HepG2 (cell line): ENCODE results near the gene MAPK14. TPM values are rescaled to one million over a fixed set of nuclear protein-coding genes. Genes with fewer than 3 reads are reported as not detected.

ENCODE experiments used
- AKAP8 ChIP-seq: sonication (generic); formaldehyde crosslinking; IDR thresholded peaks from 2 replicates; pipeline ENCODE4 v1.5.1; 2020; ENCODE audit warnings: mild to moderate bottlenecking, missing genetic modification reagents
- BRCA1 ChIP-seq: sonication (generic); formaldehyde crosslinking; IDR thresholded peaks from 2 replicates; pipeline ENCODE4 v1.4.0; 2020; ENCODE audit warnings: missing genetic modification reagents
- ELF3 ChIP-seq: IDR thresholded peaks from 2 replicates; pipeline ENCODE4 v1.6.1; 2016; ENCODE audit warnings: missing genetic modification reagents, missing compliant biosample characterization
- HDAC2 ChIP-seq: sonication (generic); formaldehyde crosslinking; IDR thresholded peaks from 2 replicates; pipeline ENCODE4 v1.4.0; 2020; ENCODE audit warnings: missing genetic modification reagents
- HOXD1 ChIP-seq: sonication (generic); formaldehyde crosslinking; IDR thresholded peaks from 2 replicates; pipeline ENCODE4 v1.5.0; 2020; ENCODE audit warnings: missing genetic modification reagents
- NR2F6 ChIP-seq, 2 experiments: IDR thresholded peaks; 2 replicates each; pipeline ENCODE4 v1.6.1; 2016; ENCODE audit warnings: antibody characterized with exemption in 1 of 2, mild to moderate bottlenecking in 1 of 2
- RAD21 ChIP-seq: fragments of 450-650 bp; formaldehyde crosslinking; IDR thresholded peaks from 2 replicates; pipeline ENCODE4 v1.5.0; 2020; ENCODE audit warnings: mild to moderate bottlenecking
- SIX1 ChIP-seq: sonication (generic); formaldehyde crosslinking; IDR thresholded peaks from 2 replicates; pipeline ENCODE4 v1.4.0; 2020; ENCODE audit warnings: missing genetic modification reagents, borderline replicate concordance
- SIX4 ChIP-seq: sonication (generic); formaldehyde crosslinking; IDR thresholded peaks from 2 replicates; pipeline ENCODE4 v1.4.0; 2020; ENCODE audit warnings: missing genetic modification reagents
- SNAPC2 ChIP-seq: sonication (generic); formaldehyde crosslinking; IDR thresholded peaks from 2 replicates; pipeline ENCODE4 v1.8.1; 2022; ENCODE audit warnings: mild to moderate bottlenecking, missing genetic modification reagents
- U2AF2 ChIP-seq: fragments of 200-400 bp; formaldehyde crosslinking; IDR thresholded peaks from 2 replicates; pipeline ENCODE4 v1.6.1; 2017; ENCODE audit warnings: low read depth, mild to moderate bottlenecking, low read length
- YEATS4 ChIP-seq: sonication (generic); formaldehyde crosslinking; IDR thresholded peaks from 2 replicates; pipeline ENCODE4 v1.4.0; 2020; ENCODE audit warnings: missing genetic modification reagents, borderline replicate concordance
- polyA plus RNA-seq, 8 experiments: library from polyadenylated mRNA; depleted of rRNA in 3 of 8; stranded (reverse) in 7 of 8; unstranded in 1 of 8; fragments of >200 nt; fragmentation: Illumina TruSeq in 4 of 8; extraction: Trizol in 4 of 8; gene quantifications; 2 replicates each; pipeline versions ENCODE4 v1.2.1 to v1.2.3, GENCODE V29; 2011 to 2016; ENCODE audit warnings: low read depth in 4 of 8, missing spikeins in 1 of 8, mixed read lengths in 1 of 8; ENCODE audit not compliant: insufficient read depth in 1 of 8
- total RNA-seq, 5 experiments: library from RNA; depleted of rRNA; stranded (reverse); fragments of >200 nt; fragmentation: Illumina TruSeq; extraction: Trizol; gene quantifications; 2 replicates each; pipeline ENCODE4 v1.2.3, GENCODE V29; 2016; ENCODE audit warnings: low read depth in 1 of 5
- TF ChIP-seq, protein P1 (sequence below): sonication (generic); formaldehyde crosslinking; IDR thresholded peaks from 2 replicates; pipeline ENCODE4 v1.4.0; 2020; ENCODE audit warnings: mild to moderate bottlenecking, missing genetic modification reagents
- TF ChIP-seq, protein P2 (sequence below): sonication (generic); formaldehyde crosslinking; IDR thresholded peaks from 2 replicates; pipeline ENCODE4 v1.4.0; 2020; ENCODE audit warnings: missing genetic modification reagents
- TF ChIP-seq, protein P3 (sequence below): sonication (generic); formaldehyde crosslinking; IDR thresholded peaks from one replicate; pipeline ENCODE4 v1.5.1; 2020; ENCODE audit warnings: mild to moderate bottlenecking, missing genetic modification reagents; ENCODE audit errors: not compliant biosample characterization
- TF ChIP-seq, protein P4 (sequence below): sonication (generic); IDR thresholded peaks from 2 replicates; pipeline ENCODE4 v1.6.1; 2016; ENCODE audit warnings: low read depth, borderline replicate concordance

Gene MAPK14
- total and polyA plus RNA-seq, 2 of the 13 experiments (the other 11 are each of a cell fraction or from before 2014, with no cell fraction given): 66.3 to 67.3 TPM

DNA sequence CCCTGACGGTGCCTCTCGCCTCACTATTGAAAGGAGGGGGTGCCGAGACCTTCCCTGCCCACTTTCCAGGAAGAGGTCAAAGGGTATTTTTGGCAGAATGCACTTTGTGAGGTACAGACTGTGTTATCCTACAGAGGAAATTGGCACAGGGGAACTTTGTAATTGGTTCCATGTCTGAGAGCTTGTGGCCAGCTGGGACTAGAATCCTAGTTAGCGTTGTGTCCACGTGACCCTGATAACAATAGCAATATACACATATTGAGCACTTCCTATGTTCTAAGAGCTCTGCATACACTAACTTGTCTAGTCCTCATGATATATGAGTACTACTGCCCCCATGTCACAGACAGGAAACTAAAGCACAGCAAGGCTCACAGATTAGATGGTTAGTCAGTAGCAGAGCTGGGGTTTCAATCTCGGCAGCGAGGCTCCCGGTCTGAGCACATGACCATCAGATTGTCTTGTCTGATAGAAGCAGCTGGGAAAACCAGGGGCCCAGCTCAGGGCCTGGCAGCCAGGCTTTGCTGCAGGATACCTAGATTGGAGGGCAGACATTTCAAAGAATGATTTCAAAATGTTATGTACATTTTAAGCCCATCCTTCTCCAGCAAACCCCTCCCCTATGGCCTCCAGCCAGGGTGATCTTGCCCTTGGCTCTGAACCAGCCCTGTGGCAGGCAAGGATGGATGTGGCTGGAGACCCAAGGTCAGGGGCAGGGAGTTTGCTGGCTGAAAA is 104.1 kb downstream of the MAPK14 start (continued):
- peak; percentile 25; the same call in 1 of the 2 replicates for TF ChIP-seq HDAC2 (CRISPR knock-in tag)
- TF ChIP-seq SIX1 (CRISPR knock-in tag): peak; percentile 10; the same call in 1 of the 2 replicates
- TF ChIP-seq, protein P1, sequence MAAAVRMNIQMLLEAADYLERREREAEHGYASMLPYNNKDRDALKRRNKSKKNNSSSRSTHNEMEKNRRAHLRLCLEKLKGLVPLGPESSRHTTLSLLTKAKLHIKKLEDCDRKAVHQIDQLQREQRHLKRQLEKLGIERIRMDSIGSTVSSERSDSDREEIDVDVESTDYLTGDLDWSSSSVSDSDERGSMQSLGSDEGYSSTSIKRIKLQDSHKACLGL: no peak; the same call in 1 of the 2 replicates
- TF ChIP-seq, protein P2, sequence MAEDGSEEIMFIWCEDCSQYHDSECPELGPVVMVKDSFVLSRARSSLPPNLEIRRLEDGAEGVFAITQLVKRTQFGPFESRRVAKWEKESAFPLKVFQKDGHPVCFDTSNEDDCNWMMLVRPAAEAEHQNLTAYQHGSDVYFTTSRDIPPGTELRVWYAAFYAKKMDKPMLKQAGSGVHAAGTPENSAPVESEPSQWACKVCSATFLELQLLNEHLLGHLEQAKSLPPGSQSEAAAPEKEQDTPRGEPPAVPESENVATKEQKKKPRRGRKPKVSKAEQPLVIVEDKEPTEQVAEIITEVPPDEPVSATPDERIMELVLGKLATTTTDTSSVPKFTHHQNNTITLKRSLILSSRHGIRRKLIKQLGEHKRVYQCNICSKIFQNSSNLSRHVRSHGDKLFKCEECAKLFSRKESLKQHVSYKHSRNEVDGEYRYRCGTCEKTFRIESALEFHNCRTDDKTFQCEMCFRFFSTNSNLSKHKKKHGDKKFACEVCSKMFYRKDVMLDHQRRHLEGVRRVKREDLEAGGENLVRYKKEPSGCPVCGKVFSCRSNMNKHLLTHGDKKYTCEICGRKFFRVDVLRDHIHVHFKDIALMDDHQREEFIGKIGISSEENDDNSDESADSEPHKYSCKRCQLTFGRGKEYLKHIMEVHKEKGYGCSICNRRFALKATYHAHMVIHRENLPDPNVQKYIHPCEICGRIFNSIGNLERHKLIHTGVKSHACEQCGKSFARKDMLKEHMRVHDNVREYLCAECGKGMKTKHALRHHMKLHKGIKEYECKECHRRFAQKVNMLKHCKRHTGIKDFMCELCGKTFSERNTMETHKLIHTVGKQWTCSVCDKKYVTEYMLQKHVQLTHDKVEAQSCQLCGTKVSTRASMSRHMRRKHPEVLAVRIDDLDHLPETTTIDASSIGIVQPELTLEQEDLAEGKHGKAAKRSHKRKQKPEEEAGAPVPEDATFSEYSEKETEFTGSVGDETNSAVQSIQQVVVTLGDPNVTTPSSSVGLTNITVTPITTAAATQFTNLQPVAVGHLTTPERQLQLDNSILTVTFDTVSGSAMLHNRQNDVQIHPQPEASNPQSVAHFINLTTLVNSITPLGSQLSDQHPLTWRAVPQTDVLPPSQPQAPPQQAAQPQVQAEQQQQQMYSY (CRISPR knock-in tag): 0 out of 2 replicates have a peak, but pooled peaks have one; percentile 43
- no peak for TF ChIP-seq BRCA1 (CRISPR knock-in tag)
- TF ChIP-seq ELF3 (CRISPR knock-in tag): peak; percentile 65; the same call in 1 of the 2 replicates
- TF ChIP-seq, protein P3, sequence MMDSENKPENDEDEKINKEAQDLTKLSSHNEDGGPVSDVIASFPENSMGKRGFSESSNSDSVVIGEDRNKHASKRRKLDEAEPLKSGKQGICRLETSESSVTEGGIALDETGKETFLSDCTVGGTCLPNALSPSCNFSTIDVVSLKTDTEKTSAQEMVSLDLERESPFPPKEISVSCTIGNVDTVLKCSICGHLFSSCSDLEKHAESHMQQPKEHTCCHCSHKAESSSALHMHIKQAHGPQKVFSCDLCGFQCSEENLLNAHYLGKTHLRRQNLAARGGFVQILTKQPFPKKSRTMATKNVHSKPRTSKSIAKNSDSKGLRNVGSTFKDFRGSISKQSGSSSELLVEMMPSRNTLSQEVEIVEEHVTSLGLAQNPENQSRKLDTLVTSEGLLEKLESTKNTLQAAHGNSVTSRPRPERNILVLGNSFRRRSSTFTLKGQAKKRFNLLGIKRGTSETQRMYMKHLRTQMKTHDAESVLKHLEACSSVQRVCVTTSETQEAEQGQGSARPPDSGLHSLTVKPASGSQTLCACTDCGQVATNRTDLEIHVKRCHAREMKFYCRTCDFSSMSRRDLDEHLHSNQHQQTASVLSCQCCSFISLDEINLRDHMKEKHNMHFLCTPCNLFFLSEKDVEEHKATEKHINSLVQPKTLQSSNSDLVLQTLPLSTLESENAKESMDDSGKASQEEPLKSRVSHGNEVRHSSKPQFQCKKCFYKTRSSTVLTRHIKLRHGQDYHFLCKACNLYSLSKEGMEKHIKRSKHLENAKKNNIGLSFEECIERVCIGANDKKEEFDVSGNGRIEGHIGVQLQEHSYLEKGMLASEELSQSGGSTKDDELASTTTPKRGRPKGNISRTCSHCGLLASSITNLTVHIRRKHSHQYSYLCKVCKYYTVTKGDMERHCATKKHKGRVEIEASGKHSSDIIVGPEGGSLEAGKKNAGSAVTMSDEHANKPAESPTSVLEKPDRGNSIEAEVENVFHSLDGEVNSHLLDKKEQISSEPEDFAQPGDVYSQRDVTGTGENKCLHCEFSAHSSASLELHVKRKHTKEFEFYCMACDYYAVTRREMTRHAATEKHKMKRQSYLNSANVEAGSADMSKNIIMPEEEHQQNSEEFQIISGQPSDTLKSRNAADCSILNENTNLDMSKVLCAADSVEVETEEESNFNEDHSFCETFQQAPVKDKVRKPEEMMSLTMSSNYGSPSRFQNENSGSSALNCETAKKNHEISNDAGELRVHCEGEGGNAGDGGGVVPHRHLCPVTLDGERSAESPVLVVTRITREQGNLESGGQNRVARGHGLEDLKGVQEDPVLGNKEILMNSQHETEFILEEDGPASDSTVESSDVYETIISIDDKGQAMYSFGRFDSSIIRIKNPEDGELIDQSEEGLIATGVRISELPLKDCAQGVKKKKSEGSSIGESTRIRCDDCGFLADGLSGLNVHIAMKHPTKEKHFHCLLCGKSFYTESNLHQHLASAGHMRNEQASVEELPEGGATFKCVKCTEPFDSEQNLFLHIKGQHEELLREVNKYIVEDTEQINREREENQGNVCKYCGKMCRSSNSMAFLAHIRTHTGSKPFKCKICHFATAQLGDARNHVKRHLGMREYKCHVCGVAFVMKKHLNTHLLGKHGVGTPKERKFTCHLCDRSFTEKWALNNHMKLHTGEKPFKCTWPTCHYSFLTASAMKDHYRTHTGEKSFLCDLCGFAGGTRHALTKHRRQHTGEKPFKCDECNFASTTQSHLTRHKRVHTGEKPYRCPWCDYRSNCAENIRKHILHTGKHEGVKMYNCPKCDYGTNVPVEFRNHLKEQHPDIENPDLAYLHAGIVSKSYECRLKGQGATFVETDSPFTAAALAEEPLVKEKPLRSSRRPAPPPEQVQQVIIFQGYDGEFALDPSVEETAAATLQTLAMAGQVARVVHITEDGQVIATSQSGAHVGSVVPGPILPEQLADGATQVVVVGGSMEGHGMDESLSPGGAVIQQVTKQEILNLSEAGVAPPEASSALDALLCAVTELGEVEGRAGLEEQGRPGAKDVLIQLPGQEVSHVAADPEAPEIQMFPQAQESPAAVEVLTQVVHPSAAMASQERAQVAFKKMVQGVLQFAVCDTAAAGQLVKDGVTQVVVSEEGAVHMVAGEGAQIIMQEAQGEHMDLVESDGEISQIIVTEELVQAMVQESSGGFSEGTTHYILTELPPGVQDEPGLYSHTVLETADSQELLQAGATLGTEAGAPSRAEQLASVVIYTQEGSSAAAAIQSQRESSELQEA: peak; percentile 43
- TF ChIP-seq AKAP8 (CRISPR knock-in tag): 0 out of 2 replicates have a peak, but pooled peaks have one; percentile 0
- peak; percentile 9; the same call in 1 of the 2 replicates for TF ChIP-seq SIX4 (CRISPR knock-in tag)
- TF ChIP-seq NR2F6 (IDR thresholded peaks at IDR 0.05): peak; percentile 91
- peak; percentile 91 for TF ChIP-seq NR2F6 (CRISPR knock-in tag; IDR thresholded peaks at IDR 0.05)
- no peak; the same call in 1 of the 2 replicates for TF ChIP-seq HOXD1 (CRISPR knock-in tag)
- TF ChIP-seq YEATS4: peak; percentile 77
- TF ChIP-seq, protein P4, sequence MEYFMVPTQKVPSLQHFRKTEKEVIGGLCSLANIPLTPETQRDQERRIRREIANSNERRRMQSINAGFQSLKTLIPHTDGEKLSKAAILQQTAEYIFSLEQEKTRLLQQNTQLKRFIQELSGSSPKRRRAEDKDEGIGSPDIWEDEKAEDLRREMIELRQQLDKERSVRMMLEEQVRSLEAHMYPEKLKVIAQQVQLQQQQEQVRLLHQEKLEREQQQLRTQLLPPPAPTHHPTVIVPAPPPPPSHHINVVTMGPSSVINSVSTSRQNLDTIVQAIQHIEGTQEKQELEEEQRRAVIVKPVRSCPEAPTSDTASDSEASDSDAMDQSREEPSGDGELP: 0 out of 2 replicates have a peak, but pooled peaks have one; percentile 8
- TF ChIP-seq RAD21 (CRISPR knock-in tag): no peak
- peak; percentile 15; the same call in 1 of the 2 replicates for TF ChIP-seq SNAPC2 (CRISPR knock-in tag)
- TF ChIP-seq U2AF2: no peak
